ENCODE data around the gene GRID1.
"Not testable (repeated sequence)": the region's sequence is repeated elsewhere in the genome, so short reads cannot be mapped to it uniquely, and the experiment has no call there.

Gene GRID1

GRCh38 chr10:86110156-86110786 lies 256.3 kb downstream of the GRID1 start:
- DNase-seq (ENCODE audit: low read depth, low spot score): no peak

GRCh38 chr10:86109421-86109820 lies 257.2 kb downstream of the GRID1 start:
- DNase-seq (ENCODE audit: low read depth, low spot score): no peak

- DNase-seq (ENCODE audit: low read depth, low spot score): no peak
These were observed 257.9 kb downstream of the GRID1 start for GRCh38 chr10:86108696-86109095.

- DNase-seq (ENCODE audit: low read depth, low spot score): not testable (repeated sequence)
These were observed 258.8 kb downstream of the GRID1 start for GRCh38 chr10:86107611-86108310.

- no peak for DNase-seq (ENCODE audit: low read depth, low spot score)
These were observed 259.5 kb downstream of the GRID1 start for GRCh38 chr10:86107131-86107530.

- no peak for DNase-seq (ENCODE audit: low read depth, low spot score)
These were observed 260.0 kb downstream of the GRID1 start for GRCh38 chr10:86106616-86107015.

- no peak for DNase-seq (ENCODE audit: low read depth, low spot score)
These were observed 261.0 kb downstream of the GRID1 start for GRCh38 chr10:86105640-86106039.

- no peak for DNase-seq (ENCODE audit: low read depth, low spot score)
These were observed 261.4 kb downstream of the GRID1 start for GRCh38 chr10:86105181-86105580.

GRCh38 chr10:86104611-86105145 lies 261.9 kb downstream of the GRID1 start:
- DNase-seq (ENCODE audit: low read depth, low spot score): no peak

- no peak for DNase-seq (ENCODE audit: low read depth, low spot score)
These were observed 262.4 kb downstream of the GRID1 start for GRCh38 chr10:86104156-86104555.

GRCh38 chr10:86103391-86104101 lies 263.0 kb downstream of the GRID1 start:
- peak; percentile 8 for DNase-seq (ENCODE audit: low read depth, low spot score)

- DNase-seq (ENCODE audit: low read depth, low spot score): peak; percentile 8
These were observed 264.1 kb downstream of the GRID1 start for GRCh38 chr10:86102451-86102850.

- DNase-seq (ENCODE audit: low read depth, low spot score): no peak
These were observed 264.6 kb downstream of the GRID1 start for GRCh38 chr10:86102031-86102430.

GRCh38 chr10:86100581-86101061 lies 266.0 kb downstream of the GRID1 start:
- DNase-seq (ENCODE audit: low read depth, low spot score): peak; percentile 15

GRCh38 chr10:86099542-86100334 lies 266.9 kb downstream of the GRID1 start:
- no peak for DNase-seq (ENCODE audit: low read depth, low spot score)

- DNase-seq (ENCODE audit: low read depth, low spot score): no peak
These were observed 268.3 kb downstream of the GRID1 start for GRCh38 chr10:86098187-86098881.

- DNase-seq (ENCODE audit: low read depth, low spot score): not testable (repeated sequence)
These were observed 271.5 kb downstream of the GRID1 start for GRCh38 chr10:86095061-86095460.

GRCh38 chr10:86092311-86092710 lies 274.3 kb downstream of the GRID1 start:
- not testable (repeated sequence) for DNase-seq (ENCODE audit: low read depth, low spot score)

- DNase-seq (ENCODE audit: low read depth, low spot score): no peak
These were observed 275.4 kb downstream of the GRID1 start for GRCh38 chr10:86091216-86091615.

GRCh38 chr10:86090807-86091206 lies 275.8 kb downstream of the GRID1 start:
- DNase-seq (ENCODE audit: low read depth, low spot score): no peak

- peak; percentile 26 for DNase-seq (ENCODE audit: low read depth, low spot score)
These were observed 278.9 kb downstream of the GRID1 start for GRCh38 chr10:86087716-86088115.

Measured in astrocyte of the hippocampus (primary cell).